Thymus (tissue), 11 donors: ENCODE measurements around the gene KCNIP3. TPM values are rescaled to one million over a fixed set of nuclear protein-coding genes. Genes with fewer than 3 reads are reported as not detected.

Experiments used
- DNase-seq, 9 donors: peaks; one replicate each; pipeline ENCODE4 v3.0.0-alpha.2; 2013; ENCODE audit warnings: low spot score in 9 of 9, low read depth in 6 of 9, missing footprints in 1 of 9
- H3K27ac ChIP-seq, 2 donors: one replicate each; pipeline ENCODE4 v1.5.1; 2013; ENCODE audit warnings: control low read depth in 1 of 2, low read depth in 1 of 2, low read length in 1 of 2, mild to moderate bottlenecking in 1 of 2, moderate library complexity in 1 of 2
- H3K27me3 ChIP-seq, 2 donors: one replicate each; pipeline ENCODE4 v1.5.1; 2013; ENCODE audit warnings: low read length in 1 of 2; ENCODE audit not compliant: control insufficient read depth in 2 of 2, insufficient read depth in 1 of 2
- H3K36me3 ChIP-seq, 2 donors: one replicate each; pipeline ENCODE4 v1.5.1; 2013; ENCODE audit warnings: low read length in 1 of 2, mild to moderate bottlenecking in 1 of 2, moderate library complexity in 1 of 2; ENCODE audit not compliant: control insufficient read depth in 2 of 2, insufficient read depth in 2 of 2
- H3K4me1 ChIP-seq, 2 donors: one replicate each; pipeline ENCODE4 v1.5.1; 2013; ENCODE audit warnings: low read length in 2 of 2; ENCODE audit not compliant: control insufficient read depth in 2 of 2, insufficient read depth in 2 of 2
- H3K4me3 ChIP-seq, 2 donors: one replicate each; pipeline ENCODE4 v1.5.1; 2013; ENCODE audit warnings: low read length in 2 of 2, control low read depth in 1 of 2, mild to moderate bottlenecking in 1 of 2
- H3K9me3 ChIP-seq, 2 donors: one replicate each; pipeline ENCODE4 v1.5.1; 2013; ENCODE audit warnings: low read length in 1 of 2, mild to moderate bottlenecking in 1 of 2; ENCODE audit not compliant: control insufficient read depth in 2 of 2, insufficient read depth in 1 of 2
- WGBS: extraction: QIAGEN DNeasy Blood & Tissue Kit; methylation state at CpG from one replicate; pipeline ENCODE4 v1.1.7; 2013; 5-methylcytosine and 5-hydroxymethylcytosine counted together
- polyA plus RNA-seq: library from polyadenylated mRNA; stranded (reverse); fragments of 200-250 nt; gene quantifications from one replicate; pipeline ENCODE4 v1.2.3, GENCODE V29; 2013
- total RNA-seq: library from RNA; stranded (reverse); fragments of 120-200 nt; gene quantifications from one replicate; pipeline ENCODE4 v1.2.4, GENCODE V29; 2013
- donor health status: healthy.

KCNIP3 gene
- total and polyA plus RNA-seq, 2 donors = 5.3 to 21.4 TPM

DNA sequence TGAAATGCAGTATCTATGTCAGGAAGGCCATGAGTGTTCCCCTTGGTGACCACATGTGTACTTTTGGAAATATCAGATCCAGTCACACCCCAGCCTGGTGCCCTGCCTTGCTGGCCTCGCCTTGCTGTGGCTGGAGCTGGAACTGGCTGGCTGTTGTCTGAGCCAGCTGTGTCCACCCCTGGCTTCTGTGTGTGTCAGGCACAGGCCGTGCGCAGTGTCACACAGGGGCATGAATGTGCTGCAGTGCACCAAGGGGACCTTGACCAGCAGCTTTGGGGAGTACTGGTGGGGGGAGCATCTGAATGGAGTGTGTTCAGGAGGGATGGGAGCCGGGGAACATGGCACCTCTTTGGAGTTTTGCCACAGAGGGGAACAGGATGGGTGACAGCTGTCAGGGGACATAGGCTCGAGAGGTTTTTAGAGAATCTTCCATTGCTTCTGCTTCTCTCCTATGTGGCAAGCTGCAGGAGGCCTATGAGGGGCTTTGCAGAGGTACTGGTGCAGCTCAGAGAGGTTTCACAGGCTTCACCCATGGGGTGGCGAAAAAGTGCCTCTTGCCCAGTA lies 60.7 kb downstream of the KCNIP3 start:
- no peak for DNase-seq

DNA sequence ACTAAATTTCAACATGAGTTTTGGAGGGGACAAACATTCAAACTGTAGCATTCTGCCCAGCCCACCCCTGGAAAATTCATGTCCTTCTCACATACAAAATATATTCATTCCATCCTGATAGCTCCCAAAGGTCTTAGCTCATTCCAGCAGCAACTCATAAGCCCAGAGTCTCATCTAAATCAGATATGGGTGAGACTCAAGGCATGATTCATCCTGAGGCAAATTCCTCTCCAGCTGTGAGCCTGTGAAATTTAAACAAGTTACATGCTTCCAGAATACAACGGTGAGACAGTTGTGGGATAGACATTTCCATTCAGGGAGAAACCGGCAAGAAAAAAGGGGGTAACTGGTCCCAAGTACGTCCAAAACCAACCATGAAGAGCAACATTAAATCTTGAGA lies 61.9 kb downstream of the KCNIP3 start:
- Histone ChIP-seq H3K36me3 (no peaks in the 10 kb centered on the region), H3K27me3 (peaks cover 0 to 4% of the 10 kb centered on the region in 2 donors), H3K4me3 (no peak overlapping the region), H3K9me3 (no peaks in the 10 kb centered on the region), H3K4me1 (no peaks in the 10 kb centered on the region), H3K27ac (no peak overlapping the region)
- no peak for DNase-seq
- WGBS = 91% methylated on average over 3 of the region's 3 CpGs

More for the DNA sequence above, 60.7 kb downstream of the KCNIP3 start:
- Histone ChIP-seq H3K9me3 (no peaks in the 10 kb centered on the region), H3K27ac (no peak overlapping the region), H3K4me3 (no peak overlapping the region), H3K36me3 (no peaks in the 10 kb centered on the region), H3K27me3 (peaks cover 0 to 4% of the 10 kb centered on the region in 2 donors), H3K4me1 (no peaks in the 10 kb centered on the region)
- WGBS = 91% methylated on average over 6 of the region's 6 CpGs

DNA sequence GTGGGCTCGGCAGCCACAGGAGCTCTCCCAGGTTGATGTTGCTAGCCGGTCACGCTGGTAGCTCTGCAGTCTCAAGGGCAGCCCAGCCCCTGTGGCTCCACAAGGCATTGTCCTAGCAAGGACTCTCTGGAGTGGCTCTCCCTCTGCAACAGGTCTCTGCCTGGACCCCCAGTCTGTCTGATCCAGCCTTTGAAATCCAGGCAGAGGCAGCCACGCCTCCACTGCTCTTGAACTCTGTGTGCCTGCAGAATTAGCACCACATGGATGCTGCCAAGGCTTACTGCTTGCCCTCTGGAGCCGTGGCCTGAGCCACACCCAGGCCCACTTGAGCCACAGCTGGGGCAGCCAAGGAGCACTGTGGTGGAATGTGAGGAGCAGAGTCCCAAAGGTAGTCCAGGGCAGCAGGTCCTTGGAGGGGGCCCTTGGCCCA lies 62.4 kb downstream of the KCNIP3 start:
- H3K27ac ChIP-seq = no peak overlapping the region
- DNase-seq = no peak
- H3K27me3 ChIP-seq = peaks cover 0 to 4% of the 10 kb centered on the region in 2 donors
- H3K4me1 ChIP-seq = no peaks in the 10 kb centered on the region
- WGBS = 90% methylated on average over 5 of the region's 5 CpGs
- no peaks in the 10 kb centered on the region for H3K9me3 ChIP-seq
- no peaks in the 10 kb centered on the region for H3K36me3 ChIP-seq
- H3K4me3 ChIP-seq = no peak overlapping the region

DNA sequence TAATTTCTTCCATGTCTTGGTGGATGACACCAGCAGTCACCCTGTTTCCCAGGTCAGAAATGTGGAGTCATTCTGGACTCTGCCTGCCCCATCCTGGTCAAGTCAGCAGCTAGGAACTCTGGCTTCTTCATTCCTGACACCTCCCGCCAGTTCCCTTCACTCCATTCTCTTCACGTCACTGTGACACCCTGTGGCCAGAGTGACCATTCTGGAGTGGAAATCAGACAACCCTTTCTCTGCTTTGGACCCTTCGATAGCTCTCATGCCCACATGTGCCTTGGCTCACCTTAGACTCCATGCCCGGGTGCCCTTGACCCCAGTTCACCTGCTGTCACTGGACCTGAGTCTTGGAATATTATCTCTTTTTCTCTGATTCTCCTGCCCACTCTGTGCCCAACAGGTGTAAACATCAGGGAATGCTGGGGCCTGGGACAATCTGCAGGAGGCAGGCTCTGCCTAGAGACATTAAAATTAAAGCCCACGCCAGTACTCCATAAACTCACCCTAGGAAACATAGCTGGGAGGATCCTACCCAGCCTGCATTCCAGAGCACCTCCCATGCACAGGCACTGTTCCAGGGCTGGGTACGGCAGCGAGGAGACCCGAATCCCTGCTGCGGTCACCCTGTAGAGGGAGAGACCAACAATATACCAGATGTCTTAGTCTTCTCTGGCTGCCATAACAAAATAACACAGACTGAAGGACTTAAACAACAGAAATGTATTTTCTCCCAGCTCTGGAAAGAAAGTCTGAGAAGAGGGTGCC lies 64.3 kb downstream of the KCNIP3 start:
- Histone ChIP-seq H3K27ac (no peak overlapping the region), H3K9me3 (no peaks in the 10 kb centered on the region), H3K36me3 (no peaks in the 10 kb centered on the region), H3K27me3 (peaks cover 0 to 6% of the 10 kb centered on the region in 2 donors), H3K4me3 (no peak overlapping the region), H3K4me1 (no peaks in the 10 kb centered on the region)
- 95% methylated on average over 9 of the region's 9 CpGs for WGBS
- no peak for DNase-seq

DNA sequence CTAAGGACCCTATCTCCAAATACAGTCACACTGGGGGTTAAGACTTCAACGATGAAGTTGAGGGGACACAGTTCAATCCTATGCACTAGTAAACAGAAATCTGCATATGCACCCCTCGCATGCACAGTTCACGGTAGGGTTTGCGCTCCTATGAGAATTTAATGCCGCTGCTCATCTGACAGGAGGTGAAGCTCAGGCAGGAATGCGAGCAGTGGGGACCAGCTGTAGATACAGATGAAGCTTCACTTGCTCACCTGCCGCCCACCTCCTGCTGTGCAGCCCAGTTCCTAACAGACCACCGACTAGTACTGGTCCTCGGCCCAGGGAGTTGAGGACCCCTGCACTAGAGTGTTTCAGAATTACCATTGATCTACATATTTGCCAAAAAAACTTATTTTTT lies 65.3 kb downstream of the KCNIP3 start:
- H3K4me3 ChIP-seq = no peak overlapping the region
- no peak overlapping the region for H3K27ac ChIP-seq
- H3K36me3 ChIP-seq = no peaks in the 10 kb centered on the region
- H3K4me1 ChIP-seq = no peaks in the 10 kb centered on the region
- DNase-seq = no peak
- peaks cover 0 to 6% of the 10 kb centered on the region in 2 donors for H3K27me3 ChIP-seq
- 91% methylated on average over 9 of the region's 9 CpGs for WGBS
- H3K9me3 ChIP-seq = no peaks in the 10 kb centered on the region

DNA sequence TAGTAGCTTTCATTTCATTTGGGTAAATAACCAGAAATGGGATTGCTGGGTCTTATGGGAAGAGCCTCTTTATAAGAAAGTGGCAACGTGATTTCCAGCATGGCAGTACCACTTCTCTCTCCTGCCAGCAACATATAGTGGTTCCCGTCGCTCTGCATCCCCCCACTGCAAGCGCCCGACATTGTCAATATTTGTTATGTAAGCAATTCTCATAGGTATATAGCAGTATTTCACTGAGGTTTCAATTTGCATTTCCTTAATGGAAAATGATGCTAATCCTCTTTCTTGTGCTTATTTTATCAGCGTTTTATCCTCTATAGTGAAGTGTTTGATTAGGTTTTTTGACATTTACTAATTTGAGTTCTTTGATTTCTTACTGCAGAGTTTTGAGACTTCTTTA lies 69.4 kb downstream of the KCNIP3 start:
- DNase-seq = no peak
- no peaks in the 10 kb centered on the region for H3K4me1 ChIP-seq
- H3K36me3 ChIP-seq = no peaks in the 10 kb centered on the region
- no peak overlapping the region for H3K27ac ChIP-seq
- no peak overlapping the region for H3K4me3 ChIP-seq
- no peaks in the 10 kb centered on the region for H3K9me3 ChIP-seq
- WGBS = 91% methylated on average over 6 of the region's 6 CpGs
- H3K27me3 ChIP-seq = peaks cover 0 to 4% of the 10 kb centered on the region in 2 donors

DNA sequence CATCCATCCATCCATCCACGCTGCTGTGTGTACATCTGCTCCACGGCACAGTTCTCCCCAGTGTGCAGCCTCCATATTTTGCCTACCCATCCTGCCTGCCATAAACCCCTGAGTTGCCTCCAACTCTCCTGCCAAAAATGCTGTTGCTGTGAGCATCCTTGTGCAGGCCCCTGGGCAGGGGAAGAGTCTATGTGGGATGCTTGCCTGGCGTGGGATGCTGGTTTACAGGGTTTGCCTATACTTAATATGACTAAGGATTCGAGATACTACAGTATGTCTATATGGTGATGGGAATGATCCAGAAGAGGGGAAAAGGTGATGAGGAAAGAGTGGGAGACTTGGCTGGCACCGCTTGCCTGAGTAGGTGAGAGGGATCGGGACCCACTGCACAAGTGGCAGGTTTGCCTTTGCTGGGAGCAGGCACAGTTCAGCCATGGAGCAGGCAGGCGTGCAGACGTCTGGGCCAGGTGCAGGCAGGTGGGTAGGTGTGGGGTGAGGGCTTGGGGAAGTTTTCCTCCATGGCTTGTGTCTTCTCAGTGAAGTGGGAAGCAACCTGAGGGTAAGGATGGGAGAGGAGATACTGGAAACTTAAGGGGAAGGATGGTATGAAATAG lies 75.2 kb downstream of the KCNIP3 start:
- H3K36me3 ChIP-seq = no peaks in the 10 kb centered on the region
- peaks cover 0 to 4% of the 10 kb centered on the region in 2 donors for H3K4me1 ChIP-seq
- no peak overlapping the region for H3K27ac ChIP-seq
- DNase-seq = no peak
- WGBS = 95% methylated on average over 8 of the region's 8 CpGs
- H3K27me3 ChIP-seq = peaks cover 0 to 4% of the 10 kb centered on the region in 2 donors
- H3K9me3 ChIP-seq = no peaks in the 10 kb centered on the region
- H3K4me3 ChIP-seq = no peak overlapping the region

DNA sequence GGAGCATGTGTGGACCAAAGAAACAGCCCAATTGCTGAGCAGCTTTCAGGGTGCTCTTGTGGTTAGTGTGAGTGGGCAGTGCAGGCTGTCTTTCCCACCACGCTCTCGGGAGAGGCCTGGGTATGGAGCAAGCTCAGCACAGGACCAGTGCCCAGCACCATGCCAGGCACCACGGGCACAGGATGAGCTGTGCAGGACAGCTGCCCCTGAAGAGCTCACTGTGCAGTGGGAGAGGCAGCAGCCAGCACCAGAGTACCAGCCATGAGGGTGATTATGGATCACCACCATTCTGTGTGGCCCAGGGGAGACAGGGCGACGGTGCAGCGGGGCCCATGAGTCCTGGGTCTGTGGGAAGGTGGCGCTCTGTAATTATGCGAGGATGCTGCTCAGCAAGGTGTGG lies 75.7 kb downstream of the KCNIP3 start:
- no peak overlapping the region for H3K4me3 ChIP-seq
- H3K9me3 ChIP-seq = no peaks in the 10 kb centered on the region
- DNase-seq = no peak
- no peak overlapping the region for H3K27ac ChIP-seq
- no peaks in the 10 kb centered on the region for H3K36me3 ChIP-seq
- peaks cover 0 to 4% of the 10 kb centered on the region in 2 donors for H3K27me3 ChIP-seq
- peaks cover 0 to 4% of the 10 kb centered on the region in 2 donors for H3K4me1 ChIP-seq
- 96% methylated on average over 8 of the region's 8 CpGs for WGBS

DNA sequence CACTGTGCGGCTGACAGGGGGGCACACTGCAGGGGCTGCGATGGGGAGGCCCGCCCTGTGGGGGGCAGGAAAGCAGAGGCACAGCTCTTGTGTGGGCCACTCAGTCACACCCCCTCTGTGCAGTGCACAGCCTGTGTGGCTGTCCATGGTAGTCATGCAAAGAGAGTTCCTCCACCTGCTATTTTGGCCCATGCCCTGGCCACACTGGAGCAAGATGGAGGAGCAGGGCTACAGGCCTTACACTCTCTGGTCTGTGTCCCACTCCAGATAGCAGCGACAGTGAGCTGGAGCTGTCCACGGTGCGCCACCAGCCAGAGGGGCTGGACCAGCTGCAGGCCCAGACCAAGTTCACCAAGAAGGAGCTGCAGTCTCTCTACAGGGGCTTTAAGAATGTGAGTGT lies 76.9 kb downstream of the KCNIP3 start:
- H3K4me3 ChIP-seq = no peak overlapping the region
- H3K9me3 ChIP-seq = no peaks in the 10 kb centered on the region
- WGBS = 98% methylated on average over 6 of the region's 6 CpGs
- no peak overlapping the region for H3K27ac ChIP-seq
- H3K4me1 ChIP-seq = peaks cover 0 to 4% of the 10 kb centered on the region in 2 donors
- H3K36me3 ChIP-seq = no peaks in the 10 kb centered on the region
- no peak for DNase-seq
- peaks cover 0 to 4% of the 10 kb centered on the region in 2 donors for H3K27me3 ChIP-seq
